ENCODE results near the gene IFI44.

The IFI44 gene

GRCh38 chr1:78619803-78620579, 29.6 kb upstream of the IFI44 start, which contains the start of gene IFI44L:
Gene IFI44L, plus strand, starts transcription at chr1:78620448. Its CDS starts 7,468 bp downstream, at chr1:78627916.
- Histone ChIP-seq H3K4me1 (ENCODE audit: control insufficient read depth in 1 of 2, insufficient read depth in 1 of 2, low read depth in 1 of 2, low read length in 1 of 2) (peaks cover 16 to 37% of the 10 kb centered on the region in 2 experiments), H3K4me3 (ENCODE audit: low read depth in 1 of 2, low read length in 1 of 2) (peak within 1 kb of the TSS; percentile 34 to 44), H3K27me3 (no peaks in the 10 kb centered on the region), H3K27ac (peak within 1 kb of the TSS; percentile 76), H3K9me3 (no peaks in the 10 kb centered on the region), H3K36me3 (no peaks in the 10 kb centered on the region)
- TF ChIP-seq CTCF (IDR thresholded peaks at IDR 0.05) = no peak

- H3K4me3 ChIP-seq (ENCODE audit: low read depth in 1 of 2, low read length in 1 of 2) = peak overlapping the region; percentile 34 to 44
- no peaks in the 10 kb centered on the region for H3K36me3 ChIP-seq
- no peak for TF ChIP-seq CTCF (IDR thresholded peaks at IDR 0.05)
- no peaks in the 10 kb centered on the region for H3K27me3 ChIP-seq
- H3K4me1 ChIP-seq (ENCODE audit: control insufficient read depth in 1 of 2, insufficient read depth in 1 of 2, low read depth in 1 of 2, low read length in 1 of 2) = peaks cover 16 to 37% of the 10 kb centered on the region in 2 experiments
- peak overlapping the region; percentile 76 for H3K27ac ChIP-seq
- no peaks in the 10 kb centered on the region for H3K9me3 ChIP-seq
These were observed 29.0 kb upstream of the IFI44 start for GRCh38 chr1:78620666-78621065.

GRCh38 chr1:78622548-78622947, 27.1 kb upstream of the IFI44 start:
- Histone ChIP-seq H3K4me3 (ENCODE audit: low read depth in 1 of 2, low read length in 1 of 2) (no peak overlapping the region), H3K27ac (no peak overlapping the region)

GRCh38 chr1:78624035-78624434, 25.6 kb upstream of the IFI44 start:
- Histone ChIP-seq H3K4me1 (ENCODE audit: control insufficient read depth in 1 of 2, insufficient read depth in 1 of 2, low read depth in 1 of 2, low read length in 1 of 2) (peaks cover 16 to 37% of the 10 kb centered on the region in 2 experiments), H3K27me3 (no peaks in the 10 kb centered on the region), H3K9me3 (no peaks in the 10 kb centered on the region), H3K27ac (no peak overlapping the region), H3K4me3 (ENCODE audit: low read depth in 1 of 2, low read length in 1 of 2) (no peak overlapping the region), H3K36me3 (no peaks in the 10 kb centered on the region)
- TF ChIP-seq CTCF (IDR thresholded peaks at IDR 0.05) = no peak

More at GRCh38 chr1:78622548-78622947, 27.1 kb upstream of the IFI44 start:
- Histone ChIP-seq H3K36me3 (no peaks in the 10 kb centered on the region), H3K27me3 (no peaks in the 10 kb centered on the region), H3K9me3 (no peaks in the 10 kb centered on the region), H3K4me1 (ENCODE audit: control insufficient read depth in 1 of 2, insufficient read depth in 1 of 2, low read depth in 1 of 2, low read length in 1 of 2) (peaks cover 16 to 37% of the 10 kb centered on the region in 2 experiments)
- TF ChIP-seq CTCF (IDR thresholded peaks at IDR 0.05) = no peak

- Histone ChIP-seq H3K27me3 (no peaks in the 10 kb centered on the region), H3K4me1 (ENCODE audit: control insufficient read depth in 1 of 2, insufficient read depth in 1 of 2, low read depth in 1 of 2, low read length in 1 of 2) (peaks cover 0 to 8% of the 10 kb centered on the region in 2 experiments), H3K36me3 (no peaks in the 10 kb centered on the region), H3K27ac (no peak overlapping the region), H3K4me3 (ENCODE audit: low read depth in 1 of 2, low read length in 1 of 2) (no peak overlapping the region), H3K9me3 (no peaks in the 10 kb centered on the region)
- no peak for TF ChIP-seq CTCF (IDR thresholded peaks at IDR 0.05)
These were observed 22.3 kb upstream of the IFI44 start for GRCh38 chr1:78627321-78627720.
